MM.1S (cell line): Measurements from ENCODE around the gene ARHGAP8.

Source experiments
- DNase-seq: peaks from one replicate; pipeline ENCODE4 v3.0.0-alpha.2; 2015
- H2AFZ ChIP-seq: fragments of 300-600 bp; sonication (generic); 2 replicates; pipeline ENCODE4 v1.6.0; 2016; ENCODE audit warnings: antibody characterized with exemption, low read length
- H3F3A ChIP-seq: fragments of 300-600 bp; sonication (generic); 2 replicates; pipeline ENCODE4 v1.6.1; 2016; ENCODE audit warnings: mild to moderate bottlenecking, antibody characterized with exemption, low read length, moderate library complexity, mixed read lengths; ENCODE audit not compliant: insufficient read depth
- H3K27ac ChIP-seq: fragments of 300-600 bp; sonication (generic); 2 replicates; pipeline ENCODE4 v1.5.1; 2016; ENCODE audit warnings: mild to moderate bottlenecking, low read length
- H3K27me3 ChIP-seq: fragments of 300-600 bp; sonication (generic); replicated peaks from 2 replicates; pipeline ENCODE4 v1.6.0; 2016; ENCODE audit warnings: low read length; ENCODE audit not compliant: insufficient read depth
- H3K36me3 ChIP-seq: fragments of 300-600 bp; sonication (generic); replicated peaks from 2 replicates; pipeline ENCODE4 v1.6.1; 2016; ENCODE audit warnings: mild to moderate bottlenecking, low read length, mixed read lengths; ENCODE audit not compliant: insufficient read depth
- H3K4me1 ChIP-seq: fragments of 300-600 bp; sonication (generic); 2 replicates; pipeline ENCODE4 v1.6.1; 2016; ENCODE audit warnings: low read length, mixed read lengths
- H3K4me2 ChIP-seq: fragments of 300-600 bp; sonication (generic); 2 replicates; pipeline ENCODE4 v1.6.0; 2016; ENCODE audit warnings: low read depth, low read length
- H3K4me3 ChIP-seq: fragments of 300-600 bp; sonication (generic); 2 replicates; pipeline ENCODE4 v1.5.1; 2016; ENCODE audit warnings: low read length, mixed read lengths
- H3K79me2 ChIP-seq: fragments of 300-600 bp; sonication (generic); 2 replicates; pipeline ENCODE4 v1.6.1; 2016; ENCODE audit warnings: mixed run types, low read length, mixed read lengths
- H3K9ac ChIP-seq: fragments of 300-600 bp; sonication (generic); 2 replicates; pipeline ENCODE4 v1.6.1; 2016; ENCODE audit warnings: low read length, mixed read lengths
- H3K9me2 ChIP-seq: fragments of 300-600 bp; sonication (generic); replicated peaks from 2 replicates; pipeline ENCODE4 v1.6.1; 2016; ENCODE audit warnings: mild to moderate bottlenecking, low read length, mixed read lengths; ENCODE audit not compliant: insufficient read depth
- H3K9me3 ChIP-seq: fragments of 300-600 bp; sonication (generic); replicated peaks from 2 replicates; pipeline ENCODE4 v1.6.1; 2016; ENCODE audit warnings: mild to moderate bottlenecking, low read length, mixed read lengths; ENCODE audit not compliant: insufficient read depth
- H4K20me1 ChIP-seq: fragments of 300-600 bp; sonication (generic); 2 replicates; pipeline ENCODE4 v1.6.1; 2016; ENCODE audit warnings: mild to moderate bottlenecking, low read length, moderate library complexity, mixed read lengths; ENCODE audit not compliant: insufficient read depth
- CTCF ChIP-seq: fragments of 300-600 bp; sonication (generic); IDR thresholded peaks from 2 replicates; pipeline ENCODE4 v1.5.1; 2016; ENCODE audit warnings: antibody characterized with exemption, low read length, mixed read lengths
- EZH2 ChIP-seq: fragments of 300-600 bp; sonication (generic); optimal IDR thresholded peaks from 2 replicates; pipeline ENCODE3; 2017; ENCODE audit warnings: low read depth, mild to moderate bottlenecking, antibody characterized with exemption, low read length, mixed read lengths
- EZH2phosphoT487 ChIP-seq: fragments of 300-600 bp; sonication (generic); IDR thresholded peaks from 2 replicates; pipeline ENCODE4 v1.6.1; 2018; ENCODE audit warnings: antibody characterized with exemption, low read length

Gene ARHGAP8

GRCh38 chr22:44759430-44760310, 7.3 kb downstream of the ARHGAP8 start:
- no peak for TF ChIP-seq EZH2
- TF ChIP-seq EZH2phosphoT487, result no peak
- TF ChIP-seq CTCF, result no peak
- H3K9me2 ChIP-seq, result no peaks in the 10 kb centered on the region
- H3K4me3 ChIP-seq, result no peak overlapping the region
- H3K27ac ChIP-seq, result no peak overlapping the region
- H2AFZ ChIP-seq, result no peak overlapping the region
- peaks cover 95% of the 10 kb centered on the region for H3K27me3 ChIP-seq
- no peak overlapping the region for H3K9ac ChIP-seq
- no peaks in the 10 kb centered on the region for H3K79me2 ChIP-seq
- H3K4me2 ChIP-seq, result no peak overlapping the region
- H3K4me1 ChIP-seq, result no peaks in the 10 kb centered on the region
- DNase-seq, result no peak
- no peaks in the 10 kb centered on the region for H4K20me1 ChIP-seq
- no peaks in the 10 kb centered on the region for H3F3A ChIP-seq
- no peaks in the 10 kb centered on the region for H3K9me3 ChIP-seq
- H3K36me3 ChIP-seq, result no peaks in the 10 kb centered on the region

DNA sequence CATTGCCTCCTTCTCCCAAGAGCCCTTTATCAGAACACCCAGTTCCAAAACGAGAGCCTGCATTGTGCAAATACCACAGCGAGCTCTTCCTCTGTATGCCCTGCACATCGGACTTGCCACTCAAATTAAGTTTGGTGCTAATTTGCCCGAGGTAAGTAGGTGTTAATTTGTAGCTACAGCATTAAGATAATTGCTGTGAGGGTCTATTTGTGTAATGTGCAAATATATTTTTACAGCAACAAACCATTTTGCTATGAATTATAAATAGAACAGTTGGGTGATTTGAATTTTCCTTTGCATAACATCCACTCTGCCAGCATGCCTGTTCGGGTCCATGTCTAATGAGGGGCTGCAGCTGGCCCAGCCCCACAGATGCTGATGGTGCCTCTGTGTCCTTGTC, 8.1 kb downstream of the ARHGAP8 start:
- Histone ChIP-seq H2AFZ (no peak overlapping the region), H3K36me3 (no peaks in the 10 kb centered on the region), H3K4me2 (no peak overlapping the region), H3F3A (no peaks in the 10 kb centered on the region), H3K9ac (no peak overlapping the region), H3K27ac (no peak overlapping the region), H3K79me2 (no peaks in the 10 kb centered on the region), H4K20me1 (no peaks in the 10 kb centered on the region), H3K4me1 (no peaks in the 10 kb centered on the region), H3K27me3 (peaks cover 95% of the 10 kb centered on the region), H3K9me2 (no peaks in the 10 kb centered on the region), H3K9me3 (no peaks in the 10 kb centered on the region), H3K4me3 (no peak overlapping the region)
- no peak for DNase-seq
- TF ChIP-seq CTCF (no peak), EZH2 (no peak), EZH2phosphoT487 (no peak)

DNA sequence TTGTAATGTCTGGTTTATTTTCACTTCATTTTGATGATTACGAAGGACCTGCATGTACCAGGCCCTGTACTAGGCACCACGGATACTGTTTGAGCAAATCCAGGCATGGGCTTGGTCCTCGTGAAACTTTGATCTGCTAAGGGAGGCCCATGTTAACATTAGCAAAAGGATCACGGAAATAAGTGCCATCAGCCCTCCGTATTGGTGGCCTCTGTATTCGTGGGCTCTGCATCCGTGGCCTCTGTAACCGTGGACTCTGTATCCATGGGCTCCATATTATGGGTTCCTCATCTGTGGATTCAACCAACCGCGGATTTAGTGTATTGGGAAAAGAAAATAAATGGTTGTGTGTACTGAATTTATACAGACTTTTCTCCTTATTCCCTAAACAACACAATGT, 8.7 kb downstream of the ARHGAP8 start:
- no peaks in the 10 kb centered on the region for H3K36me3 ChIP-seq
- DNase-seq, result no peak
- H3K27ac ChIP-seq, result no peak overlapping the region
- H3K4me2 ChIP-seq, result no peak overlapping the region
- H3F3A ChIP-seq, result no peaks in the 10 kb centered on the region
- H3K4me1 ChIP-seq, result no peaks in the 10 kb centered on the region
- no peak overlapping the region for H2AFZ ChIP-seq
- H3K27me3 ChIP-seq, result peaks cover 95% of the 10 kb centered on the region
- H3K9me2 ChIP-seq, result no peaks in the 10 kb centered on the region
- no peak for TF ChIP-seq CTCF
- no peak for TF ChIP-seq EZH2phosphoT487
- no peak for TF ChIP-seq EZH2
- no peaks in the 10 kb centered on the region for H4K20me1 ChIP-seq
- no peak overlapping the region for H3K9ac ChIP-seq
- no peaks in the 10 kb centered on the region for H3K9me3 ChIP-seq
- H3K4me3 ChIP-seq, result no peak overlapping the region
- no peaks in the 10 kb centered on the region for H3K79me2 ChIP-seq
